ENCODE data around the gene WDTC1.

The WDTC1 gene

GRCh38 chr1:27225621-27226020 is 8.8 kb upstream of the WDTC1 start:
- H3K4me3 ChIP-seq (ENCODE audit: low read length): no peak overlapping the region
- H3K27ac ChIP-seq (ENCODE audit: low read length): no peak overlapping the region
- no peaks in the 10 kb centered on the region for H4K20me1 ChIP-seq (ENCODE audit: insufficient read depth, low read length)
- H3K9me3 ChIP-seq (ENCODE audit: insufficient read depth, low read length): no peaks in the 10 kb centered on the region
- peaks cover under 1% of the 10 kb centered on the region; the same call in 1 of the 2 replicates for H3K4me1 ChIP-seq (ENCODE audit: low read length)
- no peak for TF ChIP-seq CTCF (IDR thresholded peaks at IDR 0.05; ENCODE audit: low read depth, low read length)
- no peak for TF ChIP-seq EZH2phosphoT487 (IDR thresholded peaks at IDR 0.05; ENCODE audit: low read depth)
- H2AFZ ChIP-seq (ENCODE audit: low read depth, low read length): no peak overlapping the region
- H3K79me2 ChIP-seq (ENCODE audit: low read length): no peaks in the 10 kb centered on the region
- no peak overlapping the region for H3K9ac ChIP-seq (ENCODE audit: low read length)
- no peaks in the 10 kb centered on the region for H3K36me3 ChIP-seq (replicated peaks; ENCODE audit: low read depth, low read length)
- no peaks in the 10 kb centered on the region for H3K27me3 ChIP-seq (ENCODE audit: low read depth, low read length)
- no peak overlapping the region for H3K4me2 ChIP-seq (ENCODE audit: low read length)

GRCh38 chr1:27227765-27228164 is 6.7 kb upstream of the WDTC1 start:
- no peak overlapping the region for H3K4me2 ChIP-seq (ENCODE audit: low read length)
- H2AFZ ChIP-seq (ENCODE audit: low read depth, low read length): no peak overlapping the region
- H3K27ac ChIP-seq (ENCODE audit: low read length): no peak overlapping the region
- no peaks in the 10 kb centered on the region for H3K79me2 ChIP-seq (ENCODE audit: low read length)
- H3K9ac ChIP-seq (ENCODE audit: low read length): no peak overlapping the region
- no peak overlapping the region for H3K4me3 ChIP-seq (ENCODE audit: low read length)
- H3K27me3 ChIP-seq (ENCODE audit: low read depth, low read length): no peaks in the 10 kb centered on the region
- H3K4me1 ChIP-seq (ENCODE audit: low read length): peaks cover 12% of the 10 kb centered on the region; the same call in 1 of the 2 replicates
- H3K36me3 ChIP-seq (replicated peaks; ENCODE audit: low read depth, low read length): no peaks in the 10 kb centered on the region
- H4K20me1 ChIP-seq (ENCODE audit: insufficient read depth, low read length): no peaks in the 10 kb centered on the region
- no peak for TF ChIP-seq CTCF (IDR thresholded peaks at IDR 0.05; ENCODE audit: low read depth, low read length)
- no peaks in the 10 kb centered on the region for H3K9me3 ChIP-seq (ENCODE audit: insufficient read depth, low read length)

- H3K27ac ChIP-seq (ENCODE audit: low read length): 0 out of 2 replicates have a peak overlapping the region, but pooled peaks have one; percentile 29
- no peaks in the 10 kb centered on the region for H3K27me3 ChIP-seq (ENCODE audit: low read depth, low read length)
- H3K4me2 ChIP-seq (ENCODE audit: low read length): peak overlapping the region; percentile 86
- peak overlapping the region; percentile 84 for H3K4me3 ChIP-seq (ENCODE audit: low read length)
- no peaks in the 10 kb centered on the region for H3K36me3 ChIP-seq (replicated peaks; ENCODE audit: low read depth, low read length)
- TF ChIP-seq EZH2phosphoT487 (IDR thresholded peaks at IDR 0.05; ENCODE audit: low read depth) (no peak), CTCF (IDR thresholded peaks at IDR 0.05; ENCODE audit: low read depth, low read length) (no peak)
- H3K9me3 ChIP-seq (ENCODE audit: insufficient read depth, low read length): no peaks in the 10 kb centered on the region
- peak overlapping the region; percentile 68 for H3K9ac ChIP-seq (ENCODE audit: low read length)
- peak overlapping the region; percentile 89 for H2AFZ ChIP-seq (ENCODE audit: low read depth, low read length)
- peaks cover 32% of the 10 kb centered on the region for H3K4me1 ChIP-seq (ENCODE audit: low read length)
- H4K20me1 ChIP-seq (ENCODE audit: insufficient read depth, low read length): no peaks in the 10 kb centered on the region
- H3K79me2 ChIP-seq (ENCODE audit: low read length): peaks cover 20% of the 10 kb centered on the region
These were observed 774 bp upstream of the WDTC1 start for GRCh38 chr1:27233667-27234048.

GRCh38 chr1:27235827-27236226 is 1.4 kb downstream of the WDTC1 start:
- Histone ChIP-seq H3K27ac (ENCODE audit: low read length) (peak overlapping the region; percentile 42), H2AFZ (ENCODE audit: low read depth, low read length) (no peak overlapping the region), H3K79me2 (ENCODE audit: low read length) (peaks cover 20% of the 10 kb centered on the region), H3K9me3 (ENCODE audit: insufficient read depth, low read length) (no peaks in the 10 kb centered on the region), H3K4me2 (ENCODE audit: low read length) (peak overlapping the region; percentile 87), H4K20me1 (ENCODE audit: insufficient read depth, low read length) (no peaks in the 10 kb centered on the region), H3K9ac (ENCODE audit: low read length) (peak overlapping the region; percentile 70), H3K36me3 (replicated peaks; ENCODE audit: low read depth, low read length) (no peaks in the 10 kb centered on the region), H3K27me3 (ENCODE audit: low read depth, low read length) (no peaks in the 10 kb centered on the region), H3K4me1 (ENCODE audit: low read length) (peaks cover 29% of the 10 kb centered on the region), H3K4me3 (ENCODE audit: low read length) (peak overlapping the region; percentile 97)
- no peak for TF ChIP-seq EZH2phosphoT487 (IDR thresholded peaks at IDR 0.05; ENCODE audit: low read depth)
- no peak for TF ChIP-seq CTCF (IDR thresholded peaks at IDR 0.05; ENCODE audit: low read depth, low read length)

Data from OCI-LY3 (cell line).